Measurements from ENCODE around the gene TTC17.
"Not testable (repeated sequence)": the region's sequence is repeated elsewhere in the genome, so short reads cannot be mapped to it uniquely, and the experiment has no call there.

TTC17 gene

GRCh38 chr11:43393765-43394355 is 35.1 kb downstream of the TTC17 start:
- DNase-seq, result no peak

DNA sequence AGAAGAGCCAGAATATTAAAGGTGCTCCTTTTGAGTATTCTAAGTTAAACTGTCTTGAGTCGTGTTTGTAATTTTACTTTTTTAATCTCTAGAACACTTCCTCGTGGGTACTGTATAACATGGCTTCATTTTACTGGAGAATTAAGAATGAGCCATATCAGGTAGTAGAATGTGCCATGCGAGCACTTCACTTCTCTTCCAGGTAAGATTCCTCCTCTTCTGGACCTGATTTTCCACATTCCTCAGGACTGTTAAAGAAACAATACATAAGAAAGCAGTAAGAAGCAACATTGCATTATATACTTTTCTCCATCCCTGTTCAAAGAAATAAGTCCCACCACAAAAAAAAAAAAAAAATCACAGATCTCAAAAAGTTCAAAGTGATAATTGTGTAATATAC is 37.9 kb downstream of the TTC17 start:
- no peak for DNase-seq

GRCh38 chr11:43397251-43397650 is 38.5 kb downstream of the TTC17 start:
- no peak for DNase-seq

DNA sequence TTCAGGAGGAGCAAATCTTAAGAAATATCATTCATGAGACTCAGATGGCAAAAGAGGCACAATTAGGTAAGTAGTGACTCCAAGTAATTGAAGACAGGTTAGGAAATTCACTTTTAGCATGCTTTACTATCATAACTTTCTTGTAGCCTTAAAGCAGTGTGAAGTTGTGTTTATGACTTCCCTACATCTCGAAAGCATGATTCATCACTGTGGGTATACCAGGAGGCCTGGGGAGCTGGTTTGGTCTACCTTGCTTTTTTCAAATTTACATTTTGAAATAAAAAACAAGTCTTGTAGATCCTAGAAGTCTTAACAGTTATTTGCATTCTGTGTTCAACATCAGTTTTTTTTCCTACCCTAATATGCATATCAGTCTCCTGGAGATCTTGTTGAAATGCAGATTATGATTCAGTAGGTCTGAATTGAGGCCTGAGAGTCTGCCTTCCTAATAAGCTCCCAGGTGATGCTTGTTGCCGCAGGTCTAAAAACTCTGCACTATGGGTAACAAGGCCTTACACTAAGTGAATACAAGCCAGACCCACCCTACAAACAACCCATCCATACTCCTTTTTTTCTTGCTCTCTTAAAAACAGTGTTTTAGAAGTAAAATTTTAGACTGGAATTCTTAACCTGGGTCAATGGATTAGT is 41.4 kb downstream of the TTC17 start:
- no peak for DNase-seq

- no peak for DNase-seq
Measured at GRCh38 chr11:43401252-43401651, 42.5 kb downstream of the TTC17 start.

- DNase-seq, result not testable (repeated sequence)
Measured at GRCh38 chr11:43401811-43402210, 43.1 kb downstream of the TTC17 start.

- DNase-seq, result no peak
Measured at GRCh38 chr11:43403357-43404231, 44.9 kb downstream of the TTC17 start.

- DNase-seq, result no peak
Measured at GRCh38 chr11:43404406-43404805, 45.7 kb downstream of the TTC17 start.

- no peak for DNase-seq
Measured at GRCh38 chr11:43404836-43405479, 46.2 kb downstream of the TTC17 start.

DNA sequence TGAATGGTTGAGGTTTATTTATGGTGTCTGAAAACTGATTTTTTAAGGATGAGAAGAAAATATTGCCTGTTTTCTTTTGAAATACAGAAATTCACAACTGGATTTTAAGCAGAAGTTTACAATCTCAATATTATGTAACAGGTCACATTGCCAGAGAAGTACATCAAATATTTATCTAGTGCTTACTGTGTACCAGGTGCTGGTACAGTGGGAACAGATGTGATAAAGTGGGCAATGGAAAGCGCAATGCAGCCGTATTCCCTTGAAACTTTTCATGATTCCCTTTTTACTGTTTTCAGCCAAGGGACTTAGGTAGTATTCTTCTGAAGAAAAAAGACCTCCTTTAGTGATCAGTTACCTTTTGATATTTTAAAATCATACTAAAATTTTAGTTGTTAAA is 49.6 kb downstream of the TTC17 start:
- no peak for DNase-seq

- no peak for DNase-seq
Measured at GRCh38 chr11:43410394-43410793, 51.7 kb downstream of the TTC17 start.

GRCh38 chr11:43418197-43418596 is 59.5 kb downstream of the TTC17 start:
- no peak for DNase-seq

DNA sequence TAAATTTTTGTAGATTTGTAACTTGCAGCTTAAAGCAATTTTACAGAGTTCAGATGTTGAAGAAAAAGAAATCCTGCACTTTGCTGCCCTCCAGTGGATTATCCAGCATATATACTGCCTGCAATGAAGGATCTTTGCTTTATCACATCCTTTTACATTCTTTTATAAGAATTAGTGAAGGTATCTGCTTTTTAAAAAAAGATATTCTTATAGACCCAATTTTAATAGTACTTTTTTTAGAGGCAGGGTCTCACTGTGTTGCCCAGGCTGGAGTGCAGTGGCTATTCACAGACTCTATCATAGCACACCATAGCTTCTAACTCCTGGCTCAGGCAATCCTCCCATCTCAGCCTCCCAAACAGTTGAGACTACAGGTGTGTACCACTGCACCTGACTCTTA is 60.7 kb downstream of the TTC17 start:
- DNase-seq, result no peak

GRCh38 chr11:43427971-43428370 is 69.3 kb downstream of the TTC17 start:
- DNase-seq, result no peak

DNA sequence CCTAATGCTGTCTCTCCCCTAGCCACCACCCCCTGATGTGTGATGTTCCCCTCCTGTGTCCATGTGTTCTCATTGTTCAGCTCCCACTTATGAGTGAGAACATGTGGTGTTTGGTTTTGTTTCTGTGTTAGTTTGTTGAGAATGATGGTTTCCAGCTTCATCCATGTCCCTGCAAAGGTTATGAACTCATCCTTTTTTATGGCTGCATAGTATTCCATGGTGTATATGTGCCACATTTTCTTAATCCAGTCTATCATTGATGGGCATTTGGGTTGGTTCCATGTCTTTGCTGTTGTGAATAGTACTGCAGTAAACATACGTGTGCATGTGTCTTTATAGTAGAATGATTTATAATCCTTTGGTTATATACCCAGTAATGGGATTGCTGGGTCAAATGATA is 72.2 kb downstream of the TTC17 start:
- not testable (repeated sequence) for DNase-seq

DNA sequence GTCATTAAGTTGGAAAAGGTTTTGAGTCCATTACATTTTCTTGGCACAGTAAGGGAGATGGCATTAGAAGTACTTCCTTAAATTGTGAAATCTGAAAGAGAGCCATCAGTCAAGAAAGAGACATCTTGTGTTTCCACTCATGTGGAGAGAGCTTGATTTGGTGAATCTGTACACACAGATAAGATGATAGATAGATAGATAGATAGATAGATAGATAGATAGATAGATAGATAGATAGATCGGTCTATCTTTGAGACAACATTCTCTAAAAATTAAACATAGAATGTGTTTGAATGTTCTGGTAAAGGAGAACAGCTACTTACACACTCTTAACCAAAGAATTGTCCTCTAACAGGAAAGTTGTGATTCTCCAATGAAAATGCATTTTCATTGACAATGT is 76.2 kb downstream of the TTC17 start:
- no peak for DNase-seq

DNA sequence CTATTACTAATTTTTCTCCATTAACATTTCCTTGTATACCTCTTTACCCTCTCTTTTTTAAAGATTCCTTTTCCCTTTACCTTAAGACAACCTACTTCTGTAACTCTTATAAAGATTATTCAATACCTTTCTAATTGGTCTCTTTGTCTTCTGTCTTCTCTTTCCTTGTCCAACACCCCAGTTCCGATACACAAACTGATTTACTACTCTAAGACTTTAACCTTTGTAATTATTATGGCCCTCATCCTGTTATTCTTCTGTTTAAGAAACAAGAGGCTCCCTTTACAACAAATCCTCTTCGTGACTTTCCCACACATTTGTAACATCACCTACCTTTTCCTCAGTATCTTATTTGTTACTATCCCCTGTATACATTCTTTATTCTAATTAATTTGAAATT is 81.8 kb downstream of the TTC17 start:
- no peak for DNase-seq

- no peak for DNase-seq
Measured at GRCh38 chr11:43443811-43444210, 85.1 kb downstream of the TTC17 start.

GRCh38 chr11:43447151-43447550 is 88.4 kb downstream of the TTC17 start:
- no peak for DNase-seq

DNA sequence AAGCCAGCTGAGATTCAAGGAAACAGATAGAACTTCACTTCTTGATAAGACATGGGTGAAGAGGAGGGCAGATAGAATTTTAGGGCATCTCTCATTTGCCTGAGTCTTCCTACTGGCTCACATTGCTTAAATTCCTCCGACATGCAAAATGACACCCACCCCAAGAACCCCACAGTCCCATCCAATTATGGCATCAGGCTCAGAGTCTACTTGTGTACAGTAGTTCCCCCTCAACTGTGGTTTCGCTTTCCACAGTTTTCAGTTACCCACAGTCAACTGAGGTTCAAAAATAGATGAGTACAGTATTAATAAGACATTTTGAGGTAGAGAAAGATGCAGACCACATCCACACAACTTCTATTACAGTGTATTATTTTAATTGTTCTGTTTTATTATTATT is 99.8 kb downstream of the TTC17 start:
- no peak for DNase-seq

DNA sequence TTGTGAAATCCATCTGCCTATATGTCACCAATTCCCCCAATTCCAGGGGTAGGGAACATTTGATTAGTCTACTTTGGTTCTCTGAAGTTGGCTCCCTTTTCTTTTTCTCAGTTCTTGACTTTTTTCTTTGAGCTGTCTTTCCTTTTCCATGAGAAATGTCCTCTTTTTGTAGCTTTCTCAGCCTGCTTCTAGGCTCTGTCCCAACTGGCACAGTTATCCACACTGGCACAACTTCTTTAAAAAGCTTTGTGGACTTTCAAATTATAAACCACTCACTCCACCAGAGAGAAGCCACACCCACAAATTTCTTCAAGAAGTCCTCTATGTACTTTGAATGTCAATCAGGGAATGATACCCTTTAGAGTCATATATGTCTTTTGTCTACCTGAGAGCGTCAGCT is 100.5 kb downstream of the TTC17 start:
- no peak for DNase-seq

GRCh38 chr11:43462359-43462758 is 103.6 kb downstream of the TTC17 start:
- DNase-seq, result no peak

DNA sequence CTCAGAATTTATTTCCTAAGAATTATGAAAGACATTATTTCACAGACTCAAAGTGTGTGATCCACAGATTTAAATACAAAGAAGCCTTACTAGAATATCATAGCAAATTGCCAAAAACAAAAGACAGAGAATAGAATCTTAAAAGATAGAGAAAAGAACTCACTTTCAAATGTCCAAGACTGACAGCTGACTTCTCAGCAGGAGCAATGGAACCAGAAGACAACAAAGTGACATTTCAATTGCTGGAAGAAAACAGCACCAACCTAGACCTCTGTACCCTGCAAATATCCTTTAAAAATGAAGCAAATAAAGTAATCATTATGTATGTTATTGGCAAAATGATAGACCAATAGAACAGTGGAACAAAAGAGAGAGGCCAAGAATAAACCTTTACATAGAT is 109.2 kb downstream of the TTC17 start:
- DNase-seq, result no peak

- DNase-seq, result not testable (repeated sequence)
Measured at GRCh38 chr11:43477491-43477890, 118.8 kb downstream of the TTC17 start.

Data from right forelimb (tissue), 1 donor.